Esophagus squamous epithelium (tissue), 4 donors: Measurements from ENCODE around the gene CCDC80.

Experiments
- CTCF ChIP-seq, 6 experiments: fragments of 450-650 bp in 4 of 6; fragments of 200-600 bp in 2 of 6; sonication (generic) in 2 of 6; IDR thresholded peaks; one replicate each; pipeline ENCODE4 v1.5.1; 2016 to 2019; ENCODE audit warnings: antibody characterized with exemption in 6 of 6, mild to moderate bottlenecking in 4 of 6, moderate library complexity in 4 of 6
- POLR2A ChIP-seq, 4 donors: fragments of 450-650 bp; IDR thresholded peaks; one replicate each; pipeline ENCODE4 v1.6.1; 2017; ENCODE audit warnings: antibody characterized with exemption in 4 of 4, mild to moderate bottlenecking in 4 of 4, moderate library complexity in 3 of 4

GRCh38 chr3:112594856-112595255 lies 46.1 kb downstream of the CCDC80 start:
- TF ChIP-seq CTCF (IDR thresholded peaks at IDR 0.05) = no peak
- TF ChIP-seq POLR2A (IDR thresholded peaks at IDR 0.05) = no peak
